ENCODE measurements around the gene FUT8.

DNA sequence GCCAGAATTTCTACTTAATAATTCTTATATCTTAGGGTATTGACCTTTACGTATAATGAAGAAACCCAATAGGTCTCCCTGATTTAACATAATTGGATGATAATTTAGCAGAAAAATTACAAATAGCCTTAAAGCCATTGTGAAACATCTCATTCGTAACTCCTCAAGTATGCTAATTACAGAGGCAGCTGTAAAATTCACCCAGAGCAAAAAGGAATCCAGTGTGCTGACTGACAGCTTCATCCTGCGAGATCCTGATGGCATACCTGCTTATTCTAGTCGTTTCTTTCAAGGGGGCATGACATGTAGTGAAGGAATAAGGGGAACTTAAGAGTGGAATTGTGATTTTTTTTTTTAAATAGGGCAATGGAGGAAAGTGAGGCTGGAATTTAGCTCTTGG is 291.5 kb downstream of the FUT8 start:
- TF ChIP-seq, protein P1, sequence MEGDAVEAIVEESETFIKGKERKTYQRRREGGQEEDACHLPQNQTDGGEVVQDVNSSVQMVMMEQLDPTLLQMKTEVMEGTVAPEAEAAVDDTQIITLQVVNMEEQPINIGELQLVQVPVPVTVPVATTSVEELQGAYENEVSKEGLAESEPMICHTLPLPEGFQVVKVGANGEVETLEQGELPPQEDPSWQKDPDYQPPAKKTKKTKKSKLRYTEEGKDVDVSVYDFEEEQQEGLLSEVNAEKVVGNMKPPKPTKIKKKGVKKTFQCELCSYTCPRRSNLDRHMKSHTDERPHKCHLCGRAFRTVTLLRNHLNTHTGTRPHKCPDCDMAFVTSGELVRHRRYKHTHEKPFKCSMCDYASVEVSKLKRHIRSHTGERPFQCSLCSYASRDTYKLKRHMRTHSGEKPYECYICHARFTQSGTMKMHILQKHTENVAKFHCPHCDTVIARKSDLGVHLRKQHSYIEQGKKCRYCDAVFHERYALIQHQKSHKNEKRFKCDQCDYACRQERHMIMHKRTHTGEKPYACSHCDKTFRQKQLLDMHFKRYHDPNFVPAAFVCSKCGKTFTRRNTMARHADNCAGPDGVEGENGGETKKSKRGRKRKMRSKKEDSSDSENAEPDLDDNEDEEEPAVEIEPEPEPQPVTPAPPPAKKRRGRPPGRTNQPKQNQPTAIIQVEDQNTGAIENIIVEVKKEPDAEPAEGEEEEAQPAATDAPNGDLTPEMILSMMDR (IDR thresholded peaks at IDR 0.05) = no peak
- TF ChIP-seq EZH2 (IDR thresholded peaks at IDR 0.05) (no peak), EZH2phosphoT487 (IDR thresholded peaks at IDR 0.05) (no peak)

Data from neural progenitor cell (in vitro differentiated cells).